T-helper 1 cell treated with Interleukin-12 subunit alpha and Interleukin-12 subunit beta and Interleukin-4 antibody, amounts not matched to agents 30 ng/mL and 1 ng/mL, for 36 hours (primary cell): ENCODE measurements around the gene SLIT3. TPM values are rescaled to one million over a fixed set of nuclear protein-coding genes. Genes with fewer than 3 reads are reported as not detected.

Experiments used
- intact Hi-C: fragments of 100-400 bp; cut with micrococcal nuclease; formaldehyde crosslinking; loops from one replicate; pipeline ENCODE4 v1.15.1; 2024
- total RNA-seq: library from RNA; stranded (reverse); gene quantifications from 2 replicates; pipeline ENCODE4 v1.2.3, GENCODE V29; 2022

SLIT3 gene
- total RNA-seq, 1 donor from 2014 or later = not detected

DNA sequence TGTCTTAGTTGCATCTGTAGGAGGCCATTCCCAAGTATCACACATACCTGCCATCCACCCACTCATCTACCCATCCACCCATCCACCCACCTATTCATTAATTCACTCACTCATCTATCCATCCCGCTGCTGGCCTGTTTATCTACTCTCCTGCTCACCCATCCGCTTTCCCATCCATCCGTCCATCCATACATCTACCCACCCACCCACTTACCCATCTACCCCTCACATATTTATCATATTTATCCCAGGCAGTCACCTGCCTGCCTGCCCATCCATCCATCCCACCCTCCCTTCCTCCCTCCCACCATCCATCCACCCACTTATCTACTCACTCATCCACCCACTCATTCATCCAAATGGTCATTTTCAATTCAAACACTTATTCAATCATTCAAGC is 577.9 kb downstream of the SLIT3 start:
- intact Hi-C loops = no loop called here

DNA sequence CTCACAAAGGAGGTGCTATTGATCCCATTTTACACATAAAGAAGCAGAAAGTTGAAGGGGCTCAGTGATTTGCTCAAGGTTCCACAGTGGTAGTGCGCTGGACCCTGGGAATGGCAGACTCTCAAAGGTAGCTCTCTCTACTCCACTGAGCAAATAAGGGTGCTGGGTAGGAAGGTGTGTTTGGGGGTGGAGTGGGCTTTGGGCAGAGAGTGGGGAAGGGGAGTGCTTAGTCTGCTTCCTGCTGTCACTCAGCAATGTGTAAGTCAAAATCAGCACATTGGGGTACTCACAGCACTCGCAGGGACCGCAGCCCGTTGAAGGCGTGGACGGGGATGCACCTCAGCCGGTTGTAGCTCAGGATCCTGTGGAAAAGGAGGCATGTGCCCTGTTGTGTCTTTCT is 579.0 kb downstream of the SLIT3 start:
- intact Hi-C loops = no loop called here

DNA sequence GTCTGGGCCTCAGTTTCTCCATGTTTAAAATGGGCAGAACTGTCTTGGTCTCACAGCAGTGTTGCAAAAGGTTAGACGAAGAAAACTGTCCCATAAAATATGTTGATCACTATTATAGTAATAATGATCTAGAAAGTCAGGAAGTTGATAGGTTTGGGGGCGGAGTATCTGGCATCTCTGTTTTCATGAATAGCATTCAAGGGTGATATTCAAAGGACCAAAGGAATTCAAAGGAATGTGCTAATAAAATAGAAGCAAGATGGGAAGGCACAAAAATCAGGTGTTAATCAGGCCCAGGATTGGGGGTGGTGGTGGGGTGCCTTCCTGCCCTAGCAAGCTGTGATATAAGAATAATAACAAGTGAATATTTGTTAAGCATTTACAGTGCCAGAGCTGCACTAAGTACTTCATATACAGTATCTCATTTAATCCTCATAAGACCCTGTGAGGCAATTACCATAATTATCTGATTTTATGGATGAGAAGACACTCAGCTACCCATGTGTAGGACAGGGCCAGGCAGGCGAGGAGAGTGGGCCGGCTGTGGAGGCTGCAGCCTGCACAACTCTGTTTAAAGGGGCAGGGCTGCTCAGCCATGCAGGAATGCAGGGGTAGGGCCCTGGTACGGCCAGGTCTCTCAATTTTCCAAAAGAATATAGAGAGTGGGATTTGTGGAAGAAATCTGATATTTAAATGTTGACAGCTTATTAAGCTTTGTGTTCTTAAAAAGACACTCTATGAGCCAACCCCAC is 579.8 kb downstream of the SLIT3 start:
- intact Hi-C loops = no loop called here

DNA sequence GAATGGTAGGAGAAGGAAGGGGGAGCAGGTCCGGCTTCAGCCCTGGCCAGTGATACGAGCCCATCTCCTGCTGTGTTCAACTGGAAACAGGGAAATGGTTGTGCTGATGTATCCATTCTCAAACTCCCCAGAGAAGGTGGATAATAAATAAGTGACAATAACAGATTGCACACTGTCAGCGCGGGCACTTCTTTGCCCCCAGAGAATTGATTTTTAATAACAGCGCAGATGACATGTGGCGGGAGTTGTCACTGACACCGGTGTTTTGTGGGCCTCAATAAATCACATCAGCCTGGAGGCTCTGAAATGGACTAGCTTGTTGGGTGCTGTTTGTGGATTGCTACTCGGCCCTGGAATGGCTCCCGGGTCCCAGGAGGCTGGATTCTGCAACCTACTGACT is 580.4 kb downstream of the SLIT3 start:
- intact Hi-C loops = no loop called here

DNA sequence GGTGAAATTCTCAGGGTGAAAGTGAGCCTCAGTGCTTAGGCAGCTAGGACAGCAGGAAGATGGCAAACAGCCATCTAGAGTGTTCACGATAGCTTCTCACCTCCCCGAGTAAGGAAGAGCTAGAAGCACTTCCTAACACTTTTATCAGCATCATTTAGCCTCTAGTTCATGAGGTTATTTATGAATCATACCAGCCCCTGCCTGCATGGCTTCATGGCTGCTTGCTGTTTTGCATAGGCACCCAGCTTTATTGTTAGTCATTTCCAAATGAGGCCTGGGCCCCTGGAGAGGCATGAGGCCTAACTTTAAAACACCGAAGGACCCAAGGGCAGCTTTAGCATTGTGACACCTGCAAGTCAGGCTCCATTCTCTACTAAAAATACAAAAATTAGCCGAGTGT is 586.9 kb downstream of the SLIT3 start:
- intact Hi-C loops = no loop called here

DNA sequence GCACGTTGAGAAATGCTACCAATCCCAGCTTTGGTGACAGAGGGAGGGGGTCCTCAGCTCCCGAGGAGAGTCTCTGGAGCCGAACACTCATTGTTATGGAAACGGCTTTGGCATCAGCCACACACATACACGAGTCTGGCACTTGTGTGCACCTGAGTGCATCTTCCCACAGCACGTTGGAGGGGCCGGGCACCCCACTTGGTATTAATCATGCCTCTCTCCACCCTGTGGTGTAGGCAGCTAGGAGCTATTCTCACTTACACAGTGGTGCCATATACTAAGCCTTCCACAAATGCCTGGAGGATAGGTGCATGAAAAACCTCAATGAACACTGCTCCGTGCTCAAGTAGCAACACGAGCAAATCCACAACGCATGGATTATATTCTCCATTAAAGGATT is 587.9 kb downstream of the SLIT3 start:
- intact Hi-C loops = no loop called here

DNA sequence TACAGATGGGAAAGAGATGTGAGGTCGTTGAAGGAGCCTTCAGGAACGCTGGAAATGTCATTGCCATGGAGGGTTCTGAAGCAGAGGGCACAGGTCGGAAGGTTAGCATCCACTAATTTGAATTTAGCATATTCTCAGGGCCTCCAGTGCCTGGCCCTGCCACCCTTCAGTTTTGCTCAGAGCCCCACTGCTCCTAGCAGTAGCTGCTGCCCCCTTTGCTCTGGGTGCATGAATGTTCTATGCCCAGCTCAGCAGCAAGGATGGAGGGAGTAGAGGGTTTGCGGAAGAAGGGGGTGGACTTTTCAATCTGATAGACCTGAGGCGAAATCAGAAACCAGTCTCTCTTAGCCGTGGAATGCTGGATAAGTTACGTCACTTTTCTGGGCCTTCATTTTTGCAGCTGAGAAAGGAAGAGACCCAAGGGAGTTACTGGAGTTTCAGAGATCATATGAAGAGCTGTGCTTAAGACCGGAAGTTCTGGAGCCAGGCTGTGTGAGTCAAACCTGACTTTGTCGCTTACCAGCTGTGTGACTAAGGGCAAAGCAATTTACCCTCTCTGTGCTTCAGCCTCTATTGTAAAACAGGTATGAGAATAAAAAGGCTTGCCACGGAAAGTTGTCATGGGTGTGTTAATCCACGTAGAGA is 588.5 kb downstream of the SLIT3 start:
- intact Hi-C loops = no loop called here

DNA sequence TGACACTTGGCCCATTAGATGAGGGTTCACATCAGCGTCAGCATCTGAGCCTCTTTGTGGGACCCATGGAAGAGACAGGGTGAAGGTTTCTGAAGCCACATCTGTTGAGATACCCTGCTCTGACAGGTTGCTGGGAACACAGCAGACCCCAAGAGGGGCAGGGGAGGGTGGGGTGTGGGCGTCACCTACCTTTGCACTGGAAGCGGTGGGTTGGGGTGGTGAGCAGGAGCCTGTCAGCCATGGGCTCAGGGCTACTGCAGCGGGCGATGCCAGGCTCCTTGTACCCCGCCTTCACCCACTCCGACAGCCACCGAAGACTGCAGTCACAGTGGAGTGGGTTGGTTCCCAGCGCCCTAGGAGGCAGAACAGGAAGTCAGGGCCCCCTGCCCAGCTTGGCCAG is 590.2 kb downstream of the SLIT3 start:
- intact Hi-C loops = no loop called here

DNA sequence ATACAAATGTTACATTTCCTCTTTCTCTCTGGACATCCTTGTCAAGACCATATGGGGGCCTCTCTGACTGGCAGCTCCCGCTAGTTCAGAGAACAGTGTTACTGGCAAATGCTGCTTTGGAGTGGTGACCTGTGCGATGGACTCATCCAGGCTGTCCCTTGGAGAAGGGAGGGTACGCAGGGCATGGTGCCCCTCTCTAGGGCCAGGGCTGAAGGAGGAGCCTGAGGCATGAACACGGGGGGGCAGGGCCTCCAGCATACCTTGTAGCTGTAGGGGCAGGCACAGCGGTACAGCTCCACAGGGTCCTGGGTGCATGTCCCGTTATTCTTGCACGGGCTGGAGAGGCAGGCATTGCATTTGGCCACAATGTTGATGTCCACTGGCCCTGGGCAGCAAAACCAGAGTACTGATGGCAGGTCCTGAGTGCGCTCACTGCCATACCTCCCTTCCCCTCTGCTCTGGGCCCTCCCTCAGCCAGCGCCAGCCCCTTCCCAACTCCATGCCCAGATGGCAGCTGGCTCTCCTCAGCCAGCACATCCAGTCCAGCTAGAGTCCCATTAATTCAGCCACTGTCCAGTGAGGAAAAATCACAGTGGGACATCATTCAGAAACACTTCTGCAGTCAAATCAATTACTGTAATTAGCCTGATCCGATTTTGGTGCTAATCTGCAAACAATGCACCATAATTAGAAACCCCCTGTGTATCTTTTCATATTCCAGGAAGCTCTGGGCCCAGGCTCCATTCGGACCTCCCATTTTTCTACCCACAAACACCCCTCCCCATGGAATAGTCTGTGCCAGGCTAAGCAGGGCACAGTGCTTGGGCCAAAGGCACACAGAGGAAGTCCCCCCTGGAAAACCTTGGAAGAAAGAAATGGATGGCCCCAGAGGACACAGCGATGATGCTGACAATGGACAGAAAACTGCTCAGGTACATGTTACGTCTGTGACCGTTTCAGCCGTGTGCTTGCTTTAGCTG is 592.9 kb downstream of the SLIT3 start:
- intact Hi-C loops = no loop called here

DNA sequence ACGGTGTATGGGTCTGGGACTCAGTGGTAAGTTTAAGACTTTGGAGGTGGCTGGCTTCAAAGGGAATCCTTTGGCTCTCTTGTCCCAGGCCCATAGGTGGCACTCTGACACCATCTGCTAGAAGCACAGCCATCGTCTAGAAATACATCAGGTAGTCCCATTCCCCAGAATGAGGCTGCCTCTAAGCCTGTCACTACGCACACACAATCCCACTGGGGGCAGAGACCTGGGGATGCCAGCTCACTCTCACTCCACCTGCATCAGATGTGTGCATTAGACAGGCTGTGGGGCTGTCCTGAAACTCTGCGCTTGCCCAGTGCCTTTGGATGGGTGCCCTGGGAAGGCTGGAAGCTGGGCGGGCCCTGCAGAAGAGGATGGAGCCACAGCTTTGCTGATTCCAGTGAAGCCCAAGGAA is 594.3 kb downstream of the SLIT3 start:
- intact Hi-C loops = no loop called here

DNA sequence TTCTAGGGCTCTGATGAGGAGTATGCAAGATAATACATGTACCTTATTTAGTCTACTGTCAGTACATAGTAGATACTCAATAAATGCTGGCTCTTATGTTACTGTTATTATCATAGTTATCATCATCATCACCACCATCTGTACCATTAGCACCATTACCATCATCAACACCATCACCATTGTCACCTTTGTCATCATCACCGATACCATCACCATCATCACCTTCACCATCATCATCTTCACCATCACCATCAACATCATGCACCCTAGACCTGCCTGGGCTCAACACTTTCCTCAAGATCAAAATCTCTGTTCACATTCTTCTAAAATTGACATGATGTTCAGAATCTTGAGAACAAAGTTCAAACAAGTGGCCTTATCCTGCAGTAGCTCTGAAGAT is 595.6 kb downstream of the SLIT3 start:
- intact Hi-C loops = no loop called here

DNA sequence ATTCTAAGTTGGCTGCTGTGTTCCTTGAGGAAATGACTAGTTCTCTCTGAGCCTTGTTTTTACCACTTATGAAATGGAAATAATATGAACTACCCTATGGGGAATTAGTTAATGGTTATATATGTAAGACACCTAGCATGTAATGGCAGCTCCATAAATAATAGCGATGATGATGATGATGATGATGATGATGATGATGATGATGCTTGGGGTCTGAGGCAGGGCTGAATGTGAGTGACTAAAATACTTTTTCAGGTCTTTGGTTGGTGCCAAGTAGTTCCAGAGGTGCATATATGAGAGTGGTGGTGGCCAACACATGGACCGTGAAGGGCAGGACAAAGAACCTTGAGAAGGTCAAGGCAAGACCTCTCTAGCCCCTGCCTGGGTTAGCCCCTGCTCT is 598.4 kb downstream of the SLIT3 start:
- intact Hi-C loops = no loop called here

DNA sequence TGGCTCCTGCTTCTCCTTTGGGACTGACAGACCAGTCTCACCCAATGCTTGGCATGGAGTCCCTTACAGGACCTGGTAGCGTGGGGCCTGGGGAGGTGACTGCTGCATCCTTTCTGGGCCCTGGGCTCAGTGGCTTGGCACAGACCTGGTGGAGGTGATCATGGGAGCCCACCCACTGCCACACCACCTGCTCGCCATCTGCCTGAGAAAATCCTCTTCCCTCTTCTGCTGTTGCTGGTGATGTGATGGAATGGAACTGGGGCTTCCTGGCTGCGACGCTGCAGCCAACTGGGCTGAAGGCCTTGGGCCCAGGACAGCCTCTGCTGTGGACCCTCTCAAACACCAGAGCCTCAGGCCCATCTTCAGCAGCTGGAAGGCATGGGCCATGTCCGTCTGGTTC is 599.3 kb downstream of the SLIT3 start:
- intact Hi-C loops = no loop called here

DNA sequence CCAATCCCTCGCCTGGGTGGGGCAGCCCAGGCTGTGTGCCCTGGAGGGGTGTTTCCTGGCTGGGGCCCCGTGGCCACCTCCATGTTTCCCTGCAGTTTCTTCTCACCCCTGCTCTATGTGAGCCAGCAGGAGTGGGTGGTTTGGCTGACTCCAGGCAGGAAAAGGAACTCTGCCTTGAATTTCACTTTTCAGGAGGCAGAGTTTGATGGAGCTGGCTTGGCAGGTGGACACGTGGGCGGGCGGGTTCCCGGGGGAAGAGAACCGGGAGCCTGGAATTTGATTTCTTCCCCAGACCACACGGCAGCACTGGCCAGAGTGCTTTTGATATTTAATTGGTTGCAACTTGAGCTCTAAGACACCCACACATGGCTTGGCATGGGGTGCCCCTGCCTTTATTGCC is 601.9 kb downstream of the SLIT3 start:
- intact Hi-C loops = no loop called here

DNA sequence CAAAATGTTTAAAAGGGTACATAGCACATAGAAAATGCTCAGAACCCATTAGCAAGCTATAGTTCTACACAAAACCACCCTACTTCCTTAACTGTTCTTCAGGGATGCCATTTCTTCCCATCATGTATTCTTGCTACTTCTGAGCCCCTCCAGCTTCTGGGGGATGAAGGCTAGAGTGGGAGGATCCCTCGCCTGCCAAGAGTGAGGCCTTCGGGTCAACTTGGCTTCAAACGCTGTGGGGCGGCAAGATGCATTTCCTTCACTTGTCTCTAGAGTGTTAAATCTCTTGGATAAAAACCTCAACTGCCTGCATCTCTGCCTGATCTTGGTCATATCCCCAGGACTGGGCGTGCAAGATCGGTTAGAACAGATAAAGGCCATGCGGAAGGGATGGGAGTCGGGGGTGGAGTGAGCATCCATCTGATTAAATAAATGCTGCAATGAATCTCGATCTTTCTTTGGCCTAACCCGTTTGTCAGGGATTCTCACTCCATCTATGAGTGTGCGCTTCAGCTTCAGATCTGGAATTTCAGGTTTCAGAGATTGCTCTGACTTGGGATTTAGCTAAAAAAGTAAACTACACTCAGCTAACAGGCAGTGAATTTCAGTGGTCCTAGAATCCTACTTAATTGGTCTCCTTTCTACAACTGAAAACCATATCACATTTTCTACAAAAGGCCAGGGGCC is 603.8 kb downstream of the SLIT3 start:
- intact Hi-C loops = no loop called here

DNA sequence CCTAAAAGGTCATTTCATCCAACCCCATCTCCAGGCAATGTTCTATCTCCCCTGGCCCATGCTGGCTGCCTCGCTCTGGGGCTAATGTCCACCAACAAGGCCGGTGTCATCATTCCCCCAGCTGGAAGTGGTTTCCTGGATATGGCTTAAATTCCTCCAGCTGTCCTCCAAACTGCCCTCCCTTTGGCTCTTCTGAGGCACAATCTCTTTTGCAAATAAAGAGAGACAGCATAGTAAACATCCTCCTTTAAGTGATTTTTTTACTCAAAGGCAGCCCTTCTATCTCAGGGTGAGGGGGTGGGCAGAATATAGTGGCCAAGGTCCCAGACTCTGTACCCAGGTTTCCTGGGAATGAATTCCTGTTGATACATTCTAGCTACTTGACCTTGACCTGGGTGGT is 604.3 kb downstream of the SLIT3 start:
- intact Hi-C loops = no loop called here

DNA sequence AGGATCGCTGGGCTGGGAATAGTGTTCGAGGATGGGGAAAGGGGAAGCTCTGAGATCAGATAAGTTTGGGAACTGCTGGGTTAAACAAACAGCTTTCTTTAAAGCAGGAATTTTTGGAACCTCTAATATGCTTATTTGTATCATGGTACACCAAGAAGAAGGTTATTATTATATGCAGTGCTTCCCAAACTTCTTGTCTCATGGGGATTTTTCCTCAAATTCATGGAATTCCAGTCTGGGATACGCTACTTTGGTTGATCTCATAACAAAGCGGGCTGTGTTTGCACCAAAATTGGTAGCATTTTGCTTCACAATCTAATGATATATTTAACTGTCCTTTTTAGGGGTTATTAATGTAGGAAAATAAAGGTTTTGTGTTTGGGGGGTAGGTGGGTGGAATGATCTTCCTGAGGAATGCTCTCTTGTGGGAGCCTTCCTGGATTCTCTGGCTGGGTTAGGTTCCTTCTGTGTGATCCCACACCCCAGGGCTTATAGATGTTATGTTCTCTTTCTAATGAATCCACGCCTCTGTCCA is 605.6 kb downstream of the SLIT3 start:
- intact Hi-C loops = no loop called here

DNA sequence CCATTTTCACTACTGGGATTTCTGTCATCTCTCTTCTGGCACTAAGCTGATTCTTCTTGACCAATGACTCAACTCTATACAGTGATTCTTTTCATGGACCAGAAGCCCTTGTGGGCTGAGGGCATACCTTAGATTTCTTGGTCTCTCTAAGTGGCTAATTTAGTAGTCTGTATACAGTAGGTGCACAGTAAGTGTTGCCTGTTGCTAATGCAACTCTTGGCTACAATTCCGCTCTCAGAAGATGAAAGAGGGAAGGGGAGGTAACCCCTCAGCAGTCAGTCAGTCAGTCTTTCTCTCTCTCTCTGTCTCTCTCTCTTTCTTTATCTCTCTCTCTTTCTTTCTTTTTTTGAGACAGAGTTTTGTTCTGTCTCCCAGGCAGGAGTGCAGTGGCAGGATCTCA is 606.6 kb downstream of the SLIT3 start:
- intact Hi-C loops = no loop called here

DNA sequence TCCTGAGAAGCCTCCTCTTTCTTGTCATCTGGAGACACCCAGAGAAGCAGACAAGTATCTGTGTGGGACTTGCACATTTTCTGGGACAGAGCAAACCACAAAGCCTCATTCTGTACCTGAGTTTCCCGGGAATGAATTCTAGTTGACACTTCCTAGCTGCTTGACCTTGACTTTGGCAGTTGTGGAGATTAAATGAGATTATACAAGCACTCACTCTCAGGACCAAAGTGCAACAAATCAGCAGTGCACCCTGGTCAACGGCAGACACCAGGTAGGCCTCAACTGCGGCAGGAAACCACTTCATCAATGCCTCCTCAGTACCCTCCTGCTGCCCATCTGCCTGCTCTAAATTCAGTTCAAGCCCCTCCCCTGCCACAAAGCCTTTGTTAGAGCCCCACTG is 607.1 kb downstream of the SLIT3 start:
- intact Hi-C loops = no loop called here

DNA sequence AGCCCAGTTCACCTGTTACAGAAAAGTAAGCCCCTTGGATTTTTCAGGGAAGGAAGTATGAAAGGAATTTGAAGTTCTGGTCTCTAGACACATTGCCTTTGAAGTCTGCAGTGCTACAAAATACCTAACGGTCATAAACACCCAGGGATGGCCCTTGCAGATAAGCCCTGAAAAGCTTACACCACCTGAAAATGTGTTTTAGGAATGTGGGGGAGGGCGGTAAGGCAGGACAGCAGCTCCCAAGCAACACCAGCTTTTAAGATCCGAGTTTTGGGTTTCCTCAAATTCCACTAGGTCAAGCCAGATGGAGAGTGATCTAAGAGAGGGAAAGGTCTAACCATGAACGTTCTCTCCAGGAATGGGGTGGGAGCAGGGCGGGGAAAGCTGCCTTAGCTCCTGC is 607.6 kb downstream of the SLIT3 start:
- intact Hi-C loops = no loop called here

DNA sequence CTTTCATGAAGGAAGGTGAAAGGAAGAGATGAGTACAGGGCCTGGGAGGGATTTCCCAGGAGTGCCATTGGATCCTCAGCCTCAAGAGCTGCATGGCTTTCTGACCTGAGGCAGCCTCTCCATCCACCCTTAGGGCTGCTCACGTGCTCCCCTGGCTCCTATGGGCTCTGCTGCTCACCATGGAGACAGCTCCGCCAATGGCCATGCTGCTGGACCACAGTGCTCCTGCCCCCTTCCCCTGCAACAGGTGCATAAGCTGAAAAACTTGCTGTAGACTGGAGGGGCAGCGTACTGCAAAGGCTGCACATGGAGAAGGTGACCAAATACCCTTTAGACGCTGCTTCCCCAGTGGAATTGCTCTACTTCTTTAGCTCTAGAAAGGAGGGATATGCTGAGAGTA is 609.0 kb downstream of the SLIT3 start:
- intact Hi-C loops = no loop called here
